HG02970 (cell line): ENCODE measurements around the gene ZNF284.
"Not testable (repeated sequence)": the region's sequence is repeated elsewhere in the genome, so short reads cannot be mapped to it uniquely, and the experiment has no call there.

Experiments
- ATAC-seq: cut with Tn5 transposase; IDR thresholded peaks from one replicate; pipeline ENCODE4 v1.9.1; 2021; ENCODE audit warnings: mild to moderate bottlenecking, moderate library complexity, moderate number of reproducible peaks; ENCODE audit not compliant: unreplicated experiment, low FRiP score

ZNF284 gene

DNA sequence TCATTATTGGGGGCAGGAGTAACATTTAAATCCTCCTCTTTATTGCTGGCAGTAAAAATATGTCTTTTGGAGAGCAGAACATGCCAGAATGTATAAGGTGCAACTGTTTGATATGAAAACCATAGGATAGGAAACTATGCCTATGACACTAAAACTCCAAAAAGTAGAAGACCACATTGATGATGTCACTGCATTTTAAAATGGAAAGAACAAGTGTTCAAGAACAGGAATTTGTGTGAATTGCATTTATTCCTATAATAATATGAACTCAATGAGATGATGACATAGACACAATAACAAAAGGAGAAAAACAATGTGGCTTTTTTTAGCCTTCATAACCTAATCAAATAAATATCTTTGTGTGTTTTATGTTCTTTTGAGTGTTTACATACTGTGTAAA is 37.5 kb downstream of the ZNF284 start:
- ATAC-seq: no peak

DNA sequence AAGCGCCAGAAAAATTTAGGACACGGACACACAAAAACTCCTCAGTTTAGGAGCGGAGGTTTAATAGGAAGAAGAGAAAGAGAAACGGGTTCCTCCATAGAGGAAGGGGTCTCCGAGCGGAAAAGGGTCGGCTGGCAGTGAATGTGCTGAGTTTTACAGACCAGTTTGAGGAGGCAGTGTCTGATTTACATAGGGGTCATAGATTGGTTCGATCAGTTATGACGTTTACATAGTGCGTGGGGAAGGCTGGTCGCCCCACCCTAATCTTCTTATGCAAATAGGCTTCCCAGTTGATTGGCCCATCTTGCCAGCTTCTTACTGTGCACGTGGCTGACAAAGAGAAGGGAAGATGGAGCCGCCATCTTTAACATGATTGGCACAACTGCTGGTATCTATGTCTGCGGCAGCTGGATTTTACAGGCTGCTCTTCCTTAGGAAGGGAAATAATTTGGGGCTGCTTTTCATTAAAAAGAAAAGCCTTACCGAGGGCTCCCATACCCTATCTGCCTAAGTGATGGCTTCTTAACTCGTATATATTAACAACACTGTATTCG is 40.0 kb downstream of the ZNF284 start:
- no peak for ATAC-seq

DNA sequence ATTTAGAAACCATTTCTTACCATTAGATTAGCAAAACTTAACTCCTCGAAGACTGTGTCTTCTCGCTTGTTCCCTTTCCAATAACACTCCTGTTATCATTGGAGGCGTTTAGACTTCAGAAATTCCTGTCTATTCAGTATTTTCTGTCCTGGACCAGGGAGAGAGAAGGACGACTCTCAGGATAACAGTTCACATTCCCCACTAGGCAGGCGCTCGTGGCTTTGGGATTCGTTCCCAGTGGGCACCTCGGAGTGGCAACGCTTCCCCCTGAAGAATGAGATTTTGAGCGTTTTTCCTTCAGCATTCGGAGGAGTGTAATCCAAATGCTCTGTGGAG is 40.8 kb downstream of the ZNF284 start:
- ATAC-seq: no peak

DNA sequence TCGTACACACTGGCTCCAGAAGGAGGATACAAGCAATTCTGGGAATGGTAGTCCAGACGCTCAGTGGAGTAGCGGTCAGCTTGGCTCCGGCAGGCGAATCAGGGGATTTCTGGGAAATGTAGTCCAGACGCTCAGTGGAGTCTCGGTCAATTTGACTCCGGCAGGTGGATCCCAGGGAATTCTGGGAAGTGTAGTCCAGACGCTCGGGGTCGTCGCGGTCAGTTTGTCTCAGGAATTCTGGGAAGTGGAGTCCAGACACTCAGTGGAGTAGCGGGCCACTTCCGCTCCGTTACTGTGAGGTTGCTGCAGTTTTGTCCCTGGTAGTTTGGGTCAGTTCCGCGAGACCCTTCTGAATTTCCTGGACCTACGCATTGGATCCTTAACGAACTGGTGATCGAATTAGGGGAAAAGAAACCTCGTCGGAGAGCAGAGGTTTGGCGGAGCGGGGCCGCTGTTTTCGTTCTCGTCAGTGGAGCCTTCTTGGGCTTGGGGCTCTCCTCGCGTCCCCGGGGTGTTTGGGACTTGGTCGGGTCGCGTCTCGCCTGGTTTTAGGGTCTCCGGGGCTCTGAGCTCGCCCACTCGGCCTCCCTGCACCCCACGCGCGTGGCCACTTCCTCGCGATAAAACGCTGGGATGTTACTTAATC is 41.3 kb downstream of the ZNF284 start, which contains the start of gene ZNF225:
Gene ZNF225, plus strand, starts transcription at position 262 of the 646 bp plus-strand sequence. CDS start 2,429 bp downstream, outside the sequence.
- ATAC-seq: peak; percentile 96

DNA sequence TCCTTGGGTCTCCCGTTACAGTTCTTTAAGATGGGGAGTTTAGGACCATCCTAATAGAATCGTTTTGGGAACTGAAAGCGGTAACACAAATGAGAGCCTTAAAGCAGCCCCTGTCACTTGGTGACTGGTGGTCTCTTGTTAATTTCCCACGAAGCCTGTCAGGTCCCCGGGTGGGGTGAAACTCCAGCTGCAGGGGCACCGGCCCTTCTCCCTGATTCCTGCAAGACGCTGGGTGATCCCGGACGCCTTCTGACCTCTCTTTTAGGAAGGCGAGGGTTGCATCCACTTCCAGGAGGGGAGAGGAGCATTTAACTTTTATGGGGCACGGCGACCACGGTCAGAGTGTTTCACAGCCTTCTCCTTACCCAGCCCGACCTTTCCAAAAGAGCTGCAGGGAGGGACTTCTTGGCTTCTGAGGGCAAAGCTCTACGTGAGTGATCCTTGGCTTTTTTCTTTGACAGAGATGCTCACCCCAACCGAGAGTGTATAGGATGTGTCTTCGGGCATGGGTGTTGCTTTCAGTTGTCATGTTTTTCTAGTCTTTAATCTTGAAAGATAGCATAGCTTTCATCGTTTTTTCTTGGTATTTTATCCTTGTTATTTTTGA is 41.9 kb downstream of the ZNF284 start:
- ATAC-seq: peak; percentile 5

DNA sequence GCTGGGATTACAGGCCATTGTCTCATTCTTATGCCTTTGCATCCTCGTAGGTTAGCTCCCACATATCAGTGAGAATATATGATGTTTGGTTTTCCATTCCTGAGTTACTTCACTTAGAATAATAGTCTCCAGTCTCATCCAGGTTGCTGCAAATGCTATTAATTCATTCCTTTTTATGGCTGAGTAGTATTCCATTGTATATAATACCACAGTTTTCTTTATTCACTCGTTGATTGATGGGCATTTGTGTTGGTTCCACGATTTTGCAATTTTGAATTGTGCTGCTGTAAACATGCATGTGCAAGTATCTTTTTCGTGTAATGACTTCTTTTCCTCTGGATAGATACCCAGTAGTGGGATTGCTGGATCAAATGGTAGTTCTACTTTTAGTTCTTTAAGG is 49.2 kb downstream of the ZNF284 start:
- ATAC-seq: not testable (repeated sequence)

DNA sequence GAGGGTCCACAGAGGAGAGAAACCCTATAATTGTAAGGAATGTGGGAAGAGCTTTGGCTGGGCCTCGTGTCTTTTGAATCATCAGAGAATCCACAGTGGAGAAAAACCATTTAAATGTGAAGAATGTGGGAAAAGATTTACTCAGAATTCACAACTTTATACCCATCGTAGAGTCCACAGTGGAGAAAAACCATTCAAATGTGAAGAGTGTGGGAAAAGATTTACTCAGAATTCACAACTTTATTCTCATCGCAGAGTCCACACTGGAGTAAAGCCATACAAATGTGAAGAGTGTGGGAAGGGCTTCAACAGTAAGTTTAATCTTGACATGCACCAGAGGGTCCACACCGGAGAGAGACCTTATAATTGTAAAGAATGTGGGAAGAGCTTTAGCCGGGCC is 60.0 kb downstream of the ZNF284 start:
- no peak for ATAC-seq
